GM19372 (cell line): ENCODE results near the gene DHFR2.
"Not testable (repeated sequence)": the region's sequence is repeated elsewhere in the genome, so short reads cannot be mapped to it uniquely, and the experiment has no call there.

ENCODE experiments used
- ATAC-seq: cut with Tn5 transposase; IDR thresholded peaks from one replicate; pipeline ENCODE4 v1.9.1; 2021; ENCODE audit warnings: mild to moderate bottlenecking, low read depth, moderate library complexity; ENCODE audit not compliant: unreplicated experiment

Gene DHFR2

GRCh38 chr3:94065819-94066480 is 3.2 kb upstream of the DHFR2 start:
- no peak for ATAC-seq

GRCh38 chr3:94065122-94065521 is 2.4 kb upstream of the DHFR2 start:
- no peak for ATAC-seq

GRCh38 chr3:94064243-94064860 is 1.6 kb upstream of the DHFR2 start:
- no peak for ATAC-seq

GRCh38 chr3:94063496-94064119 is 892 bp upstream of the DHFR2 start:
- no peak for ATAC-seq

- ATAC-seq, result no peak
These were observed 1.4 kb downstream of the DHFR2 start for GRCh38 chr3:94061297-94061696.

GRCh38 chr3:94050546-94050945 is 12.2 kb downstream of the DHFR2 start:
- no peak for ATAC-seq

- ATAC-seq, result no peak
These were observed 13.4 kb downstream of the DHFR2 start for GRCh38 chr3:94049267-94049666.

GRCh38 chr3:94046533-94046932 is 16.2 kb downstream of the DHFR2 start:
- ATAC-seq, result no peak

GRCh38 chr3:94044100-94044936 is 18.4 kb downstream of the DHFR2 start:
- ATAC-seq, result not testable (repeated sequence)

- ATAC-seq, result no peak
These were observed 19.4 kb downstream of the DHFR2 start for GRCh38 chr3:94043285-94043684.

- ATAC-seq, result no peak
These were observed 25.7 kb downstream of the DHFR2 start for GRCh38 chr3:94036909-94037507.

- ATAC-seq, result no peak
These were observed 34.5 kb downstream of the DHFR2 start, which contains the start of gene STX19 for GRCh38 chr3:94028093-94028837. Gene STX19, minus strand, starts transcription at chr3:94028597. Its CDS starts 13,328 bp downstream, at chr3:94015269.

GRCh38 chr3:94026623-94027022 is 36.1 kb downstream of the DHFR2 start:
- no peak for ATAC-seq

- no peak for ATAC-seq
These were observed 38.3 kb downstream of the DHFR2 start for GRCh38 chr3:94024385-94024784.

GRCh38 chr3:94020293-94020692 is 42.4 kb downstream of the DHFR2 start:
- no peak for ATAC-seq

- no peak for ATAC-seq
These were observed 43.1 kb downstream of the DHFR2 start for GRCh38 chr3:94019659-94020058.

GRCh38 chr3:94015025-94015424 is 47.7 kb downstream of the DHFR2 start:
- ATAC-seq, result no peak

GRCh38 chr3:94012185-94012584 is 50.5 kb downstream of the DHFR2 start:
- no peak for ATAC-seq

GRCh38 chr3:94011233-94011711 is 51.4 kb downstream of the DHFR2 start:
- no peak for ATAC-seq

- ATAC-seq, result no peak
These were observed 53.1 kb downstream of the DHFR2 start for GRCh38 chr3:94009608-94010007.
